ENCODE results near the gene ZNF106. TPM values are rescaled to one million over a fixed set of nuclear protein-coding genes. Genes with fewer than 3 reads are reported as not detected.

The ZNF106 gene
- total RNA-seq, 1 experiment from 2014 or later: 28.5 TPM

GRCh38 chr15:42450425-42450790, 40.5 kb downstream of the ZNF106 start:
- CTCF ChIA-PET: no interaction called here
- H3K4me3 ChIP-seq (replicated peaks in 1 of 2; ENCODE audit: low read depth in 1 of 2, low read length in 2 of 2): no peak overlapping the region

DNA sequence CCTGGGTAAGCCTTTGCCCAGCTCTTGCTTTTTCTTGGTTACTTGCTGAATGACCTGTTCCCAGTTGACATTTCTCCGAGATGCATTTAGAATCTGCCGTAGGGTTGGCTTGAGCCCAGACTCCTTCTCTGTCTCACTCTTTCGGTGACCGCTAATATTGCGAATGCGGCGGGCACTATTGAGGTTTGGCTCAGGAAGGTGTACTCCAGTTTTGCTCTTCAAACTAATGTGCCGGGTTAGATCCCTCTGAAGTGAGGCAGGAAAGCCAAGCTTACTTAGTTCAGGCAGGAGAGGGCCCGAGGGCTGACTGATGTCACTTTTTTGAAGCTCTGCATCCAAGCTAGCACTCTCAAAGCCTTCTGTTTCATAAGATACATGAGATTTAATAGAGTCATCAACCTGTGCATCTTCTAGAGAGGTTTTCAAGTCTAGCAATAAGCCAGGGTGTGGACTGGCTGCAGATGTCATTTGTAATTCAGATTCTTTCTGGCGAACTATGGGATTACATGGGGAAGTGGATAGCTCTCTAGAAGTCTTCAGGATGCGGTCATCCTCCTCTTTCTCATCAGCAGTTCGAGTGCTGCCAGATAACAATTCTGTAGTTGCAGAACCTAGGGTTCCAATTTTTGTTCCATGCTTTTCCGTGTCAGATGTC, 41.0 kb downstream of the ZNF106 start:
- Histone ChIP-seq H3K4me1 (ENCODE audit: control insufficient read depth in 1 of 2, insufficient read depth in 2 of 2, low read length in 2 of 2) (no peaks in the 10 kb centered on the region), H3K9ac (ENCODE audit: low read length) (no peak overlapping the region), H3K9me2 (ENCODE audit: insufficient read depth) (no peaks in the 10 kb centered on the region), H2AFZ (ENCODE audit: low read depth, low read length, poor library complexity, severe bottlenecking) (no peak overlapping the region), H4K20me1 (ENCODE audit: insufficient read depth) (no peaks in the 10 kb centered on the region), H3K79me2 (ENCODE audit: insufficient read depth, low read length) (no peaks in the 10 kb centered on the region), H3K9me3 (ENCODE audit: control insufficient read depth in 1 of 2, insufficient read depth in 1 of 2, low read depth in 1 of 2, low read length in 2 of 2) (no peaks in the 10 kb centered on the region), H3K4me3 (replicated peaks in 1 of 2; ENCODE audit: low read depth in 1 of 2, low read length in 2 of 2) (no peak overlapping the region), H3K36me3 (ENCODE audit: control insufficient read depth in 1 of 2, insufficient read depth in 2 of 2, low read length in 2 of 2) (peaks cover 10 to 19% of the 10 kb centered on the region in 2 experiments; a peak in 2 of 4 replicates), H3K27ac (ENCODE audit: low read depth, low read length) (no peak overlapping the region), H3K27me3 (ENCODE audit: insufficient read depth, low read length) (no peaks in the 10 kb centered on the region), H3K4me2 (ENCODE audit: low read length) (no peak overlapping the region)
- TF ChIP-seq ATF3 (IDR thresholded peaks at IDR 0.05): no peak
- TF ChIP-seq, protein P1, sequence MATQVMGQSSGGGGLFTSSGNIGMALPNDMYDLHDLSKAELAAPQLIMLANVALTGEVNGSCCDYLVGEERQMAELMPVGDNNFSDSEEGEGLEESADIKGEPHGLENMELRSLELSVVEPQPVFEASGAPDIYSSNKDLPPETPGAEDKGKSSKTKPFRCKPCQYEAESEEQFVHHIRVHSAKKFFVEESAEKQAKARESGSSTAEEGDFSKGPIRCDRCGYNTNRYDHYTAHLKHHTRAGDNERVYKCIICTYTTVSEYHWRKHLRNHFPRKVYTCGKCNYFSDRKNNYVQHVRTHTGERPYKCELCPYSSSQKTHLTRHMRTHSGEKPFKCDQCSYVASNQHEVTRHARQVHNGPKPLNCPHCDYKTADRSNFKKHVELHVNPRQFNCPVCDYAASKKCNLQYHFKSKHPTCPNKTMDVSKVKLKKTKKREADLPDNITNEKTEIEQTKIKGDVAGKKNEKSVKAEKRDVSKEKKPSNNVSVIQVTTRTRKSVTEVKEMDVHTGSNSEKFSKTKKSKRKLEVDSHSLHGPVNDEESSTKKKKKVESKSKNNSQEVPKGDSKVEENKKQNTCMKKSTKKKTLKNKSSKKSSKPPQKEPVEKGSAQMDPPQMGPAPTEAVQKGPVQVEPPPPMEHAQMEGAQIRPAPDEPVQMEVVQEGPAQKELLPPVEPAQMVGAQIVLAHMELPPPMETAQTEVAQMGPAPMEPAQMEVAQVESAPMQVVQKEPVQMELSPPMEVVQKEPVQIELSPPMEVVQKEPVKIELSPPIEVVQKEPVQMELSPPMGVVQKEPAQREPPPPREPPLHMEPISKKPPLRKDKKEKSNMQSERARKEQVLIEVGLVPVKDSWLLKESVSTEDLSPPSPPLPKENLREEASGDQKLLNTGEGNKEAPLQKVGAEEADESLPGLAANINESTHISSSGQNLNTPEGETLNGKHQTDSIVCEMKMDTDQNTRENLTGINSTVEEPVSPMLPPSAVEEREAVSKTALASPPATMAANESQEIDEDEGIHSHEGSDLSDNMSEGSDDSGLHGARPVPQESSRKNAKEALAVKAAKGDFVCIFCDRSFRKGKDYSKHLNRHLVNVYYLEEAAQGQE (IDR thresholded peaks at IDR 0.05; ENCODE audit: low read depth): no peak
- no peak for TF ChIP-seq SIN3A (IDR thresholded peaks at IDR 0.05; ENCODE audit: low read depth)
- TF ChIP-seq ZBTB33 (IDR thresholded peaks at IDR 0.05; ENCODE audit: extremely low read depth, insufficient replicate concordance, low read length): no peak
- ChIA-PET POLR2A (no interaction called here), CTCF (no interaction called here), RAD21 (ENCODE audit: low non-redundant PET in 1 of 2, low total read pairs in 2 of 2, uncharacterized antibody in 2 of 2, unreplicated experiment in 2 of 2) (no interaction called here)
- BruUV-seq (replicated peaks): TSS peak; percentile 41
- intact Hi-C loops (cut with micrococcal nuclease): no loop called here
- ATAC-seq (no peak), DNase-seq (ENCODE audit: low read depth, low spot score) (no peak)

More at GRCh38 chr15:42450425-42450790, 40.5 kb downstream of the ZNF106 start:
- H4K20me1 ChIP-seq (ENCODE audit: insufficient read depth): no peaks in the 10 kb centered on the region
- ChIA-PET POLR2A (no interaction called here), RAD21 (ENCODE audit: low non-redundant PET in 1 of 2, low total read pairs in 2 of 2, uncharacterized antibody in 2 of 2, unreplicated experiment in 2 of 2) (no interaction called here)
- H3K4me2 ChIP-seq (ENCODE audit: low read length): no peak overlapping the region
- H3K27ac ChIP-seq (ENCODE audit: low read depth, low read length): no peak overlapping the region
- no peaks in the 10 kb centered on the region for H3K27me3 ChIP-seq (ENCODE audit: insufficient read depth, low read length)
- no TSS peak for BruUV-seq (replicated peaks)
- no peaks in the 10 kb centered on the region for H3K4me1 ChIP-seq (ENCODE audit: control insufficient read depth in 1 of 2, insufficient read depth in 2 of 2, low read length in 2 of 2)
- H3K9me2 ChIP-seq (ENCODE audit: insufficient read depth): no peaks in the 10 kb centered on the region
- peaks cover 10 to 18% of the 10 kb centered on the region in 2 experiments; a peak in 2 of 4 replicates for H3K36me3 ChIP-seq (ENCODE audit: control insufficient read depth in 1 of 2, insufficient read depth in 2 of 2, low read length in 2 of 2)
- H3K9ac ChIP-seq (ENCODE audit: low read length): no peak overlapping the region
- ATAC-seq (no peak), DNase-seq (ENCODE audit: low read depth, low spot score) (no peak)
- H3K9me3 ChIP-seq (ENCODE audit: control insufficient read depth in 1 of 2, insufficient read depth in 1 of 2, low read depth in 1 of 2, low read length in 2 of 2): no peaks in the 10 kb centered on the region
- H2AFZ ChIP-seq (ENCODE audit: low read depth, low read length, poor library complexity, severe bottlenecking): no peak overlapping the region
- intact Hi-C loops (cut with micrococcal nuclease): no loop called here
- TF ChIP-seq POLR2A (IDR thresholded peaks at IDR 0.05; ENCODE audit: borderline replicate concordance, extremely low read depth, insufficient read depth, insufficient read length) (no peak), JUND (IDR thresholded peaks at IDR 0.05) (no peak), ZFX (IDR thresholded peaks at IDR 0.05) (no peak), SRF (IDR thresholded peaks at IDR 0.05; ENCODE audit: low read depth) (no peak), ELF1 (IDR thresholded peaks at IDR 0.05; ENCODE audit: borderline replicate concordance, low read depth) (no peak), SP1 (IDR thresholded peaks at IDR 0.05; ENCODE audit: low read depth) (no peak), ATF3 (IDR thresholded peaks at IDR 0.05) (no peak), FOSL1 (IDR thresholded peaks at IDR 0.05; ENCODE audit: low read depth) (no peak), TCF7L2 (IDR thresholded peaks at IDR 0.05; ENCODE audit: borderline replicate concordance, extremely low read depth, insufficient read depth, insufficient read length) (no peak), YY1 (IDR thresholded peaks at IDR 0.05; ENCODE audit: extremely low read depth, insufficient replicate concordance, low read depth, low read length) (no peak), CEBPB (IDR thresholded peaks at IDR 0.05; ENCODE audit: low read depth) (no peak)
- TF ChIP-seq, protein P2, sequence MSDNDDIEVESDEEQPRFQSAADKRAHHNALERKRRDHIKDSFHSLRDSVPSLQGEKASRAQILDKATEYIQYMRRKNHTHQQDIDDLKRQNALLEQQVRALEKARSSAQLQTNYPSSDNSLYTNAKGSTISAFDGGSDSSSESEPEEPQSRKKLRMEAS (IDR thresholded peaks at IDR 0.05): no peak
- no peaks in the 10 kb centered on the region for H3K79me2 ChIP-seq (ENCODE audit: insufficient read depth, low read length)
